PFSK-1 (cell line): ENCODE measurements around the gene GADD45G.

Experiments
- FOXP2 ChIP-seq: optimal IDR thresholded peaks from 2 replicates; pipeline ENCODE3; 2011; ENCODE audit warnings: borderline replicate concordance, control low read depth, inconsistent platforms; ENCODE audit not compliant: insufficient read depth; ENCODE audit errors: extremely low read length, extremely low read depth
- POLR2AphosphoS5 ChIP-seq: IDR thresholded peaks from 2 replicates; pipeline ENCODE4 v1.6.1; 2012; ENCODE audit warnings: low read depth, mild to moderate bottlenecking, control low read depth, low read length, moderate library complexity
- SIN3A ChIP-seq: IDR thresholded peaks from 2 replicates; pipeline ENCODE4 v1.6.1; 2012; ENCODE audit warnings: mild to moderate bottlenecking, low read length, moderate library complexity, borderline replicate concordance; ENCODE audit not compliant: insufficient read depth
- TAF1 ChIP-seq: IDR thresholded peaks from 2 replicates; pipeline ENCODE4 v1.6.1; 2012; ENCODE audit warnings: low read length, control low read depth, borderline replicate concordance; ENCODE audit not compliant: insufficient read depth
- TF ChIP-seq, protein P1 (sequence below), 2 experiments: IDR thresholded peaks; 2 replicates each; pipeline versions ENCODE4 v1.6.1 to v1.8.0; 2011 to 2012; ENCODE audit warnings: low read depth in 2 of 2, low read length in 2 of 2, control low read depth in 1 of 2, inconsistent platforms in 1 of 2, mild to moderate bottlenecking in 1 of 2, moderate library complexity in 1 of 2; ENCODE audit not compliant: insufficient read depth in 1 of 2

GADD45G gene

DNA sequence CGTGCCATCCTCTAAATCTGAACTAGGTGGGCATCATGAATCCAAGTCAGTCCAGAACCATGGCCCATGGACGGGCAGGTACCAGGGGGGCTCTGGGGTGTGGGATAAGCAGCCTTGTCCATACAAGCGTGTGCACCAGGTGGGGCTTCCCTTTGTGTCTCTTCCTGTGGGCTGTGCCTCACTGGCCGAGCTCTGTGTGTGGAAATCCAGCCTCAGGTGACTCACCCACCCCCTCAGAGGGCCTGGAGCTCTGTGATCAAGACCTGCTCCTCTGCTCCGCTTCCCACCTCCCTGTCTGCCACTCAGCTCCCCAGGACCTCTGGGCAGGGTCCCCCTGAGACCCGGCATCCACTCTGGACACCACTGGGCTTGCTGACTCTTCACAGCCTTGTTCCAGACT lies 33.0 kb downstream of the GADD45G start:
- TF ChIP-seq, protein P1, sequence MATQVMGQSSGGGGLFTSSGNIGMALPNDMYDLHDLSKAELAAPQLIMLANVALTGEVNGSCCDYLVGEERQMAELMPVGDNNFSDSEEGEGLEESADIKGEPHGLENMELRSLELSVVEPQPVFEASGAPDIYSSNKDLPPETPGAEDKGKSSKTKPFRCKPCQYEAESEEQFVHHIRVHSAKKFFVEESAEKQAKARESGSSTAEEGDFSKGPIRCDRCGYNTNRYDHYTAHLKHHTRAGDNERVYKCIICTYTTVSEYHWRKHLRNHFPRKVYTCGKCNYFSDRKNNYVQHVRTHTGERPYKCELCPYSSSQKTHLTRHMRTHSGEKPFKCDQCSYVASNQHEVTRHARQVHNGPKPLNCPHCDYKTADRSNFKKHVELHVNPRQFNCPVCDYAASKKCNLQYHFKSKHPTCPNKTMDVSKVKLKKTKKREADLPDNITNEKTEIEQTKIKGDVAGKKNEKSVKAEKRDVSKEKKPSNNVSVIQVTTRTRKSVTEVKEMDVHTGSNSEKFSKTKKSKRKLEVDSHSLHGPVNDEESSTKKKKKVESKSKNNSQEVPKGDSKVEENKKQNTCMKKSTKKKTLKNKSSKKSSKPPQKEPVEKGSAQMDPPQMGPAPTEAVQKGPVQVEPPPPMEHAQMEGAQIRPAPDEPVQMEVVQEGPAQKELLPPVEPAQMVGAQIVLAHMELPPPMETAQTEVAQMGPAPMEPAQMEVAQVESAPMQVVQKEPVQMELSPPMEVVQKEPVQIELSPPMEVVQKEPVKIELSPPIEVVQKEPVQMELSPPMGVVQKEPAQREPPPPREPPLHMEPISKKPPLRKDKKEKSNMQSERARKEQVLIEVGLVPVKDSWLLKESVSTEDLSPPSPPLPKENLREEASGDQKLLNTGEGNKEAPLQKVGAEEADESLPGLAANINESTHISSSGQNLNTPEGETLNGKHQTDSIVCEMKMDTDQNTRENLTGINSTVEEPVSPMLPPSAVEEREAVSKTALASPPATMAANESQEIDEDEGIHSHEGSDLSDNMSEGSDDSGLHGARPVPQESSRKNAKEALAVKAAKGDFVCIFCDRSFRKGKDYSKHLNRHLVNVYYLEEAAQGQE (IDR thresholded peaks at IDR 0.05; ENCODE audit: insufficient read depth in 1 of 2, low read depth in 2 of 2, low read length in 2 of 2) = no peak
- TF ChIP-seq FOXP2 = no peak
- TF ChIP-seq TAF1 = no peak
- TF ChIP-seq POLR2AphosphoS5 = no peak
- TF ChIP-seq SIN3A = no peak

DNA sequence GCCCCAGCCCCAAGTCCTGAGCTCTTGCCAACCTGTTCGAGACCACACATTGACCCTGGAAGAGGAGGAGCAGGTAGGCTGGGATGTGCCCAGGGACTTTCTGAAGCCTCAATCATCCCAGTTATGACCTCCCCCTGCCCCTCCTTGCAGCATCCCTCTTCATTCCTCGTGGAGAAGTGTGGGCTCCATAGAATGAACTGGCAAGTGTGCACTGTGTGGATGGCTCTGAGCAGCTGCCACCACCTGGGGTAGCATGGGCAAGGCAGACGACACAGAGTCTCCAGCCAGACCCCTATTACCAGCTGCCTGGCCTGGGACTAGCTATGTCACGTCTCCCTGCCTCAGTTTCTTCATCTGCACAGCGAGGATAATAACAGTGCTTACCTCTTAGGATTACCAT lies 33.5 kb downstream of the GADD45G start:
- TF ChIP-seq SIN3A (no peak), TAF1 (no peak), FOXP2 (no peak), POLR2AphosphoS5 (no peak)
- TF ChIP-seq, protein P1 (IDR thresholded peaks at IDR 0.05; ENCODE audit: insufficient read depth in 1 of 2, low read depth in 2 of 2, low read length in 2 of 2) = no peak

DNA sequence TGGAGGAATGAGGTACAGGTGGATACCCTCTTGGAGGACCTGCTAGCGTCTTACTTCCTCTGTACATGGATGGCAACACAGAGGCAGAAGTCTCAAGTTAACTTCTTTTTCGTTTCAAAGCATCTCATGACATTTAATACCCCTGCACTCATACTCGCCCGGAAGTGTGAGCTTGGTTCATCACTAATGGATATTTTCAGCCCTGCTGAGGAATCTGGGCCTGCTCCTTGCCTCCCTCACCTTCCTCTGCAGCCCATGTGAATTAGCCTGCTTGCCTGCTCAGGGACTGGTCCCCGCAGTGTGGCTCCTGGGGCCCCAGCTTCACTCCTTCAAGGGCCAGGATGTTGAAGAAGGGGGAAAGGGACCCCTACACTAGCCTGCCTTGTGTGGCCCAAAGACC lies 34.1 kb downstream of the GADD45G start:
- TF ChIP-seq FOXP2 = no peak
- TF ChIP-seq, protein P1 (IDR thresholded peaks at IDR 0.05; ENCODE audit: insufficient read depth in 1 of 2, low read depth in 2 of 2, low read length in 2 of 2) = no peak

DNA sequence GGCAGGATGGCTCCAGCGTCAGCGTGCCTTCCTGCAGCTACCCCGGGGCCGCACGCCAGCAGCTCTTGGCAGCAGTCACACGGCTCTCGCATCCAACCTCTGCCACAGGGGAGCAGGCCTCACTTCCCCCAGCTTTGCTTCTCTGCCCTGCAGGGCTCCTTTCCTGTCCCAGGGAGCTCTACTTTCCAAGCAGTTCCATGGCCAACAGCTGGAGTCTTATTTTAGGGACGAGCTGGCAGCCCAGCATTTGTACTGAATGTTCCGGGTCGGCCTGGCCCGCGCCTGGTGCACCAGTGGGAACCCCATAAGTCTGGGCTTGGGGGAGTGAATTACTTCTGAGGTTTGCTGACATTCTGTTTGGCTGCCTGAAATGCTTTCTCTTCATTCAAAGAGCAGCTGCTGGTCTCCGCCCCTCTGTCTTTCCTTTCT lies 34.6 kb downstream of the GADD45G start:
- TF ChIP-seq TAF1 = no peak
- no peak for TF ChIP-seq FOXP2
- no peak for TF ChIP-seq SIN3A
- no peak for TF ChIP-seq POLR2AphosphoS5
- TF ChIP-seq, protein P1 (IDR thresholded peaks at IDR 0.05; ENCODE audit: insufficient read depth in 1 of 2, low read depth in 2 of 2, low read length in 2 of 2) = no peak

DNA sequence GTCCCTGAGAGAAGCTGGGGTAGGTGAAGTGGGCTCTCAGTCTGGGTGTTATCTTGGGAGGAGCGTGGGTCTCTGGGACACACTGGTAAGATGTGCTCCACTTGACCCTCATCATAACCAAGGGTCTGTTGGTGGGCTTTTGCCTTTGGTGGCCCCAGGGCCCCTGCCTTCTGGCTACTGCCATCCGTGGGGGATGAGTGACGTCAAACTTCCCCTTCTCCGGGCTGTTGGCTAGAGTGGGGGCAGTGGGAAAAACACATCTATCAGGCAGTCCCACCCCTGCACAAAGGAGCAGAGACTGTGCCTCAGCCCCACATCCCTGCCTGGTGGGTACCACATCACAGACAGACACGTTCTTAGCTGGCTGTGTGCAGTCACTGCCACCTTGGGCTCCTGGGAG lies 35.1 kb downstream of the GADD45G start:
- TF ChIP-seq POLR2AphosphoS5 (no peak), FOXP2 (no peak), TAF1 (no peak), SIN3A (no peak)
- TF ChIP-seq, protein P1 (IDR thresholded peaks at IDR 0.05; ENCODE audit: insufficient read depth in 1 of 2, low read depth in 2 of 2, low read length in 2 of 2) = no peak
